ENCODE data around the gene PTOV1.

GRCh38 chr19:49864890-49865289, 13.9 kb downstream of the PTOV1 start:
- TF ChIP-seq, protein P1, sequence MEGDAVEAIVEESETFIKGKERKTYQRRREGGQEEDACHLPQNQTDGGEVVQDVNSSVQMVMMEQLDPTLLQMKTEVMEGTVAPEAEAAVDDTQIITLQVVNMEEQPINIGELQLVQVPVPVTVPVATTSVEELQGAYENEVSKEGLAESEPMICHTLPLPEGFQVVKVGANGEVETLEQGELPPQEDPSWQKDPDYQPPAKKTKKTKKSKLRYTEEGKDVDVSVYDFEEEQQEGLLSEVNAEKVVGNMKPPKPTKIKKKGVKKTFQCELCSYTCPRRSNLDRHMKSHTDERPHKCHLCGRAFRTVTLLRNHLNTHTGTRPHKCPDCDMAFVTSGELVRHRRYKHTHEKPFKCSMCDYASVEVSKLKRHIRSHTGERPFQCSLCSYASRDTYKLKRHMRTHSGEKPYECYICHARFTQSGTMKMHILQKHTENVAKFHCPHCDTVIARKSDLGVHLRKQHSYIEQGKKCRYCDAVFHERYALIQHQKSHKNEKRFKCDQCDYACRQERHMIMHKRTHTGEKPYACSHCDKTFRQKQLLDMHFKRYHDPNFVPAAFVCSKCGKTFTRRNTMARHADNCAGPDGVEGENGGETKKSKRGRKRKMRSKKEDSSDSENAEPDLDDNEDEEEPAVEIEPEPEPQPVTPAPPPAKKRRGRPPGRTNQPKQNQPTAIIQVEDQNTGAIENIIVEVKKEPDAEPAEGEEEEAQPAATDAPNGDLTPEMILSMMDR (IDR thresholded peaks at IDR 0.05), result no peak
- TF ChIP-seq POLR2AphosphoS5 (IDR thresholded peaks at IDR 0.05), result no peak
